K562 (cell line): ENCODE data around the gene CRKL. TPM values are rescaled to one million over a fixed set of nuclear protein-coding genes. Genes with fewer than 3 reads are reported as not detected.

Source experiments
- DIDO1 ChIP-seq: fragments of 450-650 bp; IDR thresholded peaks from 2 replicates; pipeline ENCODE4 v1.6.1; 2016; ENCODE audit warnings: low read depth, missing biosample characterization, missing genetic modification characterization
- FOXK1 ChIP-seq: sonication (generic); formaldehyde crosslinking; IDR thresholded peaks from 2 replicates; pipeline ENCODE4 v1.8.0; 2022; ENCODE audit warnings: missing genetic modification reagents, mild to moderate bottlenecking, borderline replicate concordance
- RNF2 ChIP-seq: sonication (generic); IDR thresholded peaks from 2 replicates; pipeline ENCODE4 v1.6.1; 2016
- SAP30 ChIP-seq: fragments of 200-600 bp; sonication (generic); IDR thresholded peaks from 2 replicates; pipeline ENCODE4 v1.6.1; 2012; ENCODE audit warnings: borderline replicate concordance, low read depth, mild to moderate bottlenecking, moderate library complexity, low read length, control low read depth, inconsistent platforms; ENCODE audit not compliant: insufficient read depth, poor library complexity, severe bottlenecking
- ZKSCAN8 ChIP-seq: fragments of 200-800 bp; sonication (Bioruptor generic); IDR thresholded peaks from 2 replicates; pipeline ENCODE4 v1.6.1; 2016; ENCODE audit warnings: missing genetic modification characterization, missing compliant biosample characterization
- polyA plus RNA-seq, 8 experiments: library from polyadenylated mRNA; depleted of rRNA in 4 of 8; stranded (reverse) in 5 of 8; unstranded in 3 of 8; fragments of >200 nt; fragmentation: Nextera tagmentation in 2 of 8; fragmentation: Illumina TruSeq in 1 of 8; extraction: Ambion mirVana in 2 of 8; extraction: Trizol in 1 of 8; gene quantifications; 2 replicates each; pipeline versions ENCODE4 v1.2.1 to v1.2.3, GENCODE V29; 2011 to 2014; ENCODE audit warnings: inconsistent platforms in 1 of 8, missing spikeins in 1 of 8
- total RNA-seq, 7 experiments: library from RNA; depleted of rRNA in 6 of 7; stranded (reverse); fragments of >200 nt in 6 of 7; fragmentation: Illumina TruSeq in 2 of 7; extraction: Trizol in 2 of 7; gene quantifications; 2 replicates each; pipeline versions ENCODE4 v1.2.1 to v1.2.3, GENCODE V29; 2011 to 2021; ENCODE audit warnings: low replicate concordance in 1 of 7
- TF ChIP-seq, protein P1 (sequence below): fragments of 250-450 bp; sonication (Bioruptor Pico); IDR thresholded peaks from 2 replicates; pipeline ENCODE4 v1.4.0; 2020; ENCODE audit warnings: mild to moderate bottlenecking, moderate library complexity
- TF ChIP-seq, protein P2 (sequence below): fragments of 450-650 bp; IDR thresholded peaks from 2 replicates; pipeline ENCODE4 v1.6.1; 2016; ENCODE audit warnings: mild to moderate bottlenecking, moderate library complexity

The CRKL gene
- total and polyA plus RNA-seq, 9 of the 15 experiments (the other 6 are each of a cell fraction or from before 2014, with no cell fraction given), result 100 to 263 (median 124) TPM

DNA sequence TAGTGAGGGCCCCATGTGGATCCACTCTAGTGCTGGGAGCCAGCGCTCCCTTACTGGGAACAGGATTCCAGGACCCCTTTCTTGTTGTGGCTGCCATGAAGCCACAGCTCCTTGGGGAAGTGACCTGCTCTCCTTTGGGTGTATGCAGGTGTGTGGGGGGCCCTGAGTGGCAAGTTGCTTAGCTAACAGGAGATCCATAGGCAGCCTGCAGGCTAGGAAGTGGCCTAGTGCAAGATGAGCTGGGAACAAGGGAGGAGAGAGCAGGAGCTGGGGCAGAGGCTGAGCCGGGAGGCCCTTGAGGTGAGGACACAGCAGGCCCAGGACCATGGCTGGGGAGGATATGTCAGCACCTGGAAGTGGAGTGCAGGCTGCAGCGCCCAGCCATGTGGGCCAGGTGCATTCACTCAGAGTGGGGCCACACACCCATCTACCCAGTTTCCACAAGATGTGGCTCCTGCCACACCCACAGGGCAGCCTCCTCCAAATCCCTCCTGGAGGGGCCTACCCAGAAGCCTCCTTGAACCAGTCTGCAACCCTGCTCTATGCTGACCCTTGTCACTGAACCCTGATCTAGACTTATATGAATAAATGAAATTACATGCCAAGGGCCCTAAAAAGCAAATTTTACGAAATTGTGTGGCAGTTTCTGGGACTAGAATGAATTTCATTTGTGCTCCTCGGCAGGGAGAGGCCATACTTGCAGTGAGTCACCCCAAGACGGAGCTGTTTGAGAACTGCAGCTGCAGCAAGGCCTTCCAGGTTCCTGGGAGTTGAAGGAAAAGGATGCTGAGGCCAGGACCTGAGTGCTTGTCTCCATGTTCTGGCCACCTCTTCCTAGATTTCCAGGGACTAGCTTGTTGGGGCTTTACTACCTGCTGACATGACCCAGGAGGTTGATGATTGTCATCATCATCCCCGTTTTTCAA lies 81.5 kb downstream of the CRKL start (continued):
- TF ChIP-seq, protein P1, sequence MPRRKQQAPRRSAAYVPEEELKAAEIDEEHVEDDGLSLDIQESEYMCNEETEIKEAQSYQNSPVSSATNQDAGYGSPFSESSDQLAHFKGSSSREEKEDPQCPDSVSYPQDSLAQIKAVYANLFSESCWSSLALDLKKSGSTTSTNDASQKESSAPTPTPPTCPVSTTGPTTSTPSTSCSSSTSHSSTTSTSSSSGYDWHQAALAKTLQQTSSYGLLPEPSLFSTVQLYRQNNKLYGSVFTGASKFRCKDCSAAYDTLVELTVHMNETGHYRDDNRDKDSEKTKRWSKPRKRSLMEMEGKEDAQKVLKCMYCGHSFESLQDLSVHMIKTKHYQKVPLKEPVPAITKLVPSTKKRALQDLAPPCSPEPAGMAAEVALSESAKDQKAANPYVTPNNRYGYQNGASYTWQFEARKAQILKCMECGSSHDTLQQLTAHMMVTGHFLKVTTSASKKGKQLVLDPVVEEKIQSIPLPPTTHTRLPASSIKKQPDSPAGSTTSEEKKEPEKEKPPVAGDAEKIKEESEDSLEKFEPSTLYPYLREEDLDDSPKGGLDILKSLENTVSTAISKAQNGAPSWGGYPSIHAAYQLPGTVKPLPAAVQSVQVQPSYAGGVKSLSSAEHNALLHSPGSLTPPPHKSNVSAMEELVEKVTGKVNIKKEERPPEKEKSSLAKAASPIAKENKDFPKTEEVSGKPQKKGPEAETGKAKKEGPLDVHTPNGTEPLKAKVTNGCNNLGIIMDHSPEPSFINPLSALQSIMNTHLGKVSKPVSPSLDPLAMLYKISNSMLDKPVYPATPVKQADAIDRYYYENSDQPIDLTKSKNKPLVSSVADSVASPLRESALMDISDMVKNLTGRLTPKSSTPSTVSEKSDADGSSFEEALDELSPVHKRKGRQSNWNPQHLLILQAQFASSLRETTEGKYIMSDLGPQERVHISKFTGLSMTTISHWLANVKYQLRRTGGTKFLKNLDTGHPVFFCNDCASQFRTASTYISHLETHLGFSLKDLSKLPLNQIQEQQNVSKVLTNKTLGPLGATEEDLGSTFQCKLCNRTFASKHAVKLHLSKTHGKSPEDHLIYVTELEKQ (CRISPR knock-in tag), result no peak; the same call in 1 of the 2 replicates
- TF ChIP-seq ZKSCAN8 (CRISPR knock-in tag), result no peak
- TF ChIP-seq, protein P2, sequence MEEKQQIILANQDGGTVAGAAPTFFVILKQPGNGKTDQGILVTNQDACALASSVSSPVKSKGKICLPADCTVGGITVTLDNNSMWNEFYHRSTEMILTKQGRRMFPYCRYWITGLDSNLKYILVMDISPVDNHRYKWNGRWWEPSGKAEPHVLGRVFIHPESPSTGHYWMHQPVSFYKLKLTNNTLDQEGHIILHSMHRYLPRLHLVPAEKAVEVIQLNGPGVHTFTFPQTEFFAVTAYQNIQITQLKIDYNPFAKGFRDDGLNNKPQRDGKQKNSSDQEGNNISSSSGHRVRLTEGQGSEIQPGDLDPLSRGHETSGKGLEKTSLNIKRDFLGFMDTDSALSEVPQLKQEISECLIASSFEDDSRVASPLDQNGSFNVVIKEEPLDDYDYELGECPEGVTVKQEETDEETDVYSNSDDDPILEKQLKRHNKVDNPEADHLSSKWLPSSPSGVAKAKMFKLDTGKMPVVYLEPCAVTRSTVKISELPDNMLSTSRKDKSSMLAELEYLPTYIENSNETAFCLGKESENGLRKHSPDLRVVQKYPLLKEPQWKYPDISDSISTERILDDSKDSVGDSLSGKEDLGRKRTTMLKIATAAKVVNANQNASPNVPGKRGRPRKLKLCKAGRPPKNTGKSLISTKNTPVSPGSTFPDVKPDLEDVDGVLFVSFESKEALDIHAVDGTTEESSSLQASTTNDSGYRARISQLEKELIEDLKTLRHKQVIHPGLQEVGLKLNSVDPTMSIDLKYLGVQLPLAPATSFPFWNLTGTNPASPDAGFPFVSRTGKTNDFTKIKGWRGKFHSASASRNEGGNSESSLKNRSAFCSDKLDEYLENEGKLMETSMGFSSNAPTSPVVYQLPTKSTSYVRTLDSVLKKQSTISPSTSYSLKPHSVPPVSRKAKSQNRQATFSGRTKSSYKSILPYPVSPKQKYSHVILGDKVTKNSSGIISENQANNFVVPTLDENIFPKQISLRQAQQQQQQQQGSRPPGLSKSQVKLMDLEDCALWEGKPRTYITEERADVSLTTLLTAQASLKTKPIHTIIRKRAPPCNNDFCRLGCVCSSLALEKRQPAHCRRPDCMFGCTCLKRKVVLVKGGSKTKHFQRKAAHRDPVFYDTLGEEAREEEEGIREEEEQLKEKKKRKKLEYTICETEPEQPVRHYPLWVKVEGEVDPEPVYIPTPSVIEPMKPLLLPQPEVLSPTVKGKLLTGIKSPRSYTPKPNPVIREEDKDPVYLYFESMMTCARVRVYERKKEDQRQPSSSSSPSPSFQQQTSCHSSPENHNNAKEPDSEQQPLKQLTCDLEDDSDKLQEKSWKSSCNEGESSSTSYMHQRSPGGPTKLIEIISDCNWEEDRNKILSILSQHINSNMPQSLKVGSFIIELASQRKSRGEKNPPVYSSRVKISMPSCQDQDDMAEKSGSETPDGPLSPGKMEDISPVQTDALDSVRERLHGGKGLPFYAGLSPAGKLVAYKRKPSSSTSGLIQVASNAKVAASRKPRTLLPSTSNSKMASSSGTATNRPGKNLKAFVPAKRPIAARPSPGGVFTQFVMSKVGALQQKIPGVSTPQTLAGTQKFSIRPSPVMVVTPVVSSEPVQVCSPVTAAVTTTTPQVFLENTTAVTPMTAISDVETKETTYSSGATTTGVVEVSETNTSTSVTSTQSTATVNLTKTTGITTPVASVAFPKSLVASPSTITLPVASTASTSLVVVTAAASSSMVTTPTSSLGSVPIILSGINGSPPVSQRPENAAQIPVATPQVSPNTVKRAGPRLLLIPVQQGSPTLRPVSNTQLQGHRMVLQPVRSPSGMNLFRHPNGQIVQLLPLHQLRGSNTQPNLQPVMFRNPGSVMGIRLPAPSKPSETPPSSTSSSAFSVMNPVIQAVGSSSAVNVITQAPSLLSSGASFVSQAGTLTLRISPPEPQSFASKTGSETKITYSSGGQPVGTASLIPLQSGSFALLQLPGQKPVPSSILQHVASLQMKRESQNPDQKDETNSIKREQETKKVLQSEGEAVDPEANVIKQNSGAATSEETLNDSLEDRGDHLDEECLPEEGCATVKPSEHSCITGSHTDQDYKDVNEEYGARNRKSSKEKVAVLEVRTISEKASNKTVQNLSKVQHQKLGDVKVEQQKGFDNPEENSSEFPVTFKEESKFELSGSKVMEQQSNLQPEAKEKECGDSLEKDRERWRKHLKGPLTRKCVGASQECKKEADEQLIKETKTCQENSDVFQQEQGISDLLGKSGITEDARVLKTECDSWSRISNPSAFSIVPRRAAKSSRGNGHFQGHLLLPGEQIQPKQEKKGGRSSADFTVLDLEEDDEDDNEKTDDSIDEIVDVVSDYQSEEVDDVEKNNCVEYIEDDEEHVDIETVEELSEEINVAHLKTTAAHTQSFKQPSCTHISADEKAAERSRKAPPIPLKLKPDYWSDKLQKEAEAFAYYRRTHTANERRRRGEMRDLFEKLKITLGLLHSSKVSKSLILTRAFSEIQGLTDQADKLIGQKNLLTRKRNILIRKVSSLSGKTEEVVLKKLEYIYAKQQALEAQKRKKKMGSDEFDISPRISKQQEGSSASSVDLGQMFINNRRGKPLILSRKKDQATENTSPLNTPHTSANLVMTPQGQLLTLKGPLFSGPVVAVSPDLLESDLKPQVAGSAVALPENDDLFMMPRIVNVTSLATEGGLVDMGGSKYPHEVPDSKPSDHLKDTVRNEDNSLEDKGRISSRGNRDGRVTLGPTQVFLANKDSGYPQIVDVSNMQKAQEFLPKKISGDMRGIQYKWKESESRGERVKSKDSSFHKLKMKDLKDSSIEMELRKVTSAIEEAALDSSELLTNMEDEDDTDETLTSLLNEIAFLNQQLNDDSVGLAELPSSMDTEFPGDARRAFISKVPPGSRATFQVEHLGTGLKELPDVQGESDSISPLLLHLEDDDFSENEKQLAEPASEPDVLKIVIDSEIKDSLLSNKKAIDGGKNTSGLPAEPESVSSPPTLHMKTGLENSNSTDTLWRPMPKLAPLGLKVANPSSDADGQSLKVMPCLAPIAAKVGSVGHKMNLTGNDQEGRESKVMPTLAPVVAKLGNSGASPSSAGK, result no peak
- TF ChIP-seq DIDO1 (tag), result no peak
- no peak for TF ChIP-seq FOXK1
- TF ChIP-seq RNF2, result no peak
- no peak for TF ChIP-seq SAP30
